AG09319 (cell line): ENCODE data around the gene GALNT14.

Source experiments
- DNase-seq: peaks from one replicate; pipeline ENCODE4 v3.0.0-alpha.2; 2010; ENCODE audit warnings: low read depth; ENCODE audit errors: extremely low read depth
- TF ChIP-seq, protein P1 (sequence below): IDR thresholded peaks from 2 replicates; pipeline ENCODE4 v1.5.1; 2011; ENCODE audit warnings: low read depth, mild to moderate bottlenecking, inconsistent platforms, low read length, moderate library complexity

The GALNT14 gene

DNA sequence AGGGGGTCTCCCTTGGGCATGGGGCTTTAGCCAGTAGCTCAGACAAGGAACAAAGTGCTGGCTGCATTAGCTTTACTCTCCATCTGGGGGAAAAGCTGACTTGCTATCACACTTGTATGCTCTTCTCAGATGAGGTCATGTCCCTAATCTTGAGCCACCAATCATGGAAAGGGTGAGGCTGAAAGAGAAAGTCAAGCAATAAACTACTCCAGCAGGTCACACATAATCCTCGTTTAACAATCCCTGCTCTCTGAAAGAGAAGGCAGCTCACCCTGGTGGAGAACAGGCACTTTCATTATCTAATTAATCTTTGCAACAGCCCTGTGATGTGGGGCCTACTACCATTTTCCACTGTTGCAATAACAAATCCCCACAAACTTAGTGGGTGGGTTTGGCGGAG, 201.3 kb downstream of the GALNT14 start:
- TF ChIP-seq, protein P1, sequence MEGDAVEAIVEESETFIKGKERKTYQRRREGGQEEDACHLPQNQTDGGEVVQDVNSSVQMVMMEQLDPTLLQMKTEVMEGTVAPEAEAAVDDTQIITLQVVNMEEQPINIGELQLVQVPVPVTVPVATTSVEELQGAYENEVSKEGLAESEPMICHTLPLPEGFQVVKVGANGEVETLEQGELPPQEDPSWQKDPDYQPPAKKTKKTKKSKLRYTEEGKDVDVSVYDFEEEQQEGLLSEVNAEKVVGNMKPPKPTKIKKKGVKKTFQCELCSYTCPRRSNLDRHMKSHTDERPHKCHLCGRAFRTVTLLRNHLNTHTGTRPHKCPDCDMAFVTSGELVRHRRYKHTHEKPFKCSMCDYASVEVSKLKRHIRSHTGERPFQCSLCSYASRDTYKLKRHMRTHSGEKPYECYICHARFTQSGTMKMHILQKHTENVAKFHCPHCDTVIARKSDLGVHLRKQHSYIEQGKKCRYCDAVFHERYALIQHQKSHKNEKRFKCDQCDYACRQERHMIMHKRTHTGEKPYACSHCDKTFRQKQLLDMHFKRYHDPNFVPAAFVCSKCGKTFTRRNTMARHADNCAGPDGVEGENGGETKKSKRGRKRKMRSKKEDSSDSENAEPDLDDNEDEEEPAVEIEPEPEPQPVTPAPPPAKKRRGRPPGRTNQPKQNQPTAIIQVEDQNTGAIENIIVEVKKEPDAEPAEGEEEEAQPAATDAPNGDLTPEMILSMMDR, result no peak
- DNase-seq, result no peak

DNA sequence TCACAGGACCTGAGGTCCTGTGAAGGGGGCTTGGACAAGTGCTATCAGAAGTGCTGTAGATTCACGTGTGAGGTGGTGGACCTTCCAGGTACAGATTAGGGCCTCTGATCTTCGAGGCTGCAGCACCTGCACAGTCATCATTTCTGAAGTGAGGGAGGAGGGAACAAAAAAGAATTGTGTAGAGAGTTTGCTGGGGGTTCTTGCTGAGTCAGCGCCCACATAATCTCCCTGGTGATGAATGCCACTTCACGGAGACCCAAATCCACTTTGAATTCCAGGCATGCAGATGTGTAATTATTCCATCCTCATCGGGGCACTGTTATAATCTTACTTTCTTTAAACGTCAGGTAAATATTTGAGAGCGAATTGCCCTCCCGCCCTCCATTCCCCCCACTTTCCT, 202.4 kb downstream of the GALNT14 start:
- TF ChIP-seq, protein P1, result no peak
- no peak for DNase-seq

DNA sequence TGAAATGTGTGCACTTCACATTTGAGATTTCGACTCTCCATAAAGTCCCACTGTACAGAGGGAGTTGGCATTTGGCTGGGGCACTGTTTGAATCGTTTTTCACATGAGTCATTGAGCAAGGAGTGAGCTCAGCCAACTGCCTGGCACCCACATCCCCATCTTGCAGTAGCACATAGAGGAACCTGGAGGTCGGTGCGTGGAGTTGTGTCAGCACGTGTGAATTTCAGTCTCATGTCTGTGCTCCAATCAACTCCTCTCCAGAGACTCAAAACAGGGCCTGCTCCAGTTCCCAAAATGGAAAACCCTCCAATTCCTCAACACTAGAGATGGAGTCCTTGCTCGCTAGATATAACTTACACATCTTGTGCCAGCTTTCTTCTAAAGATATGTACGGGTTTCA, 204.2 kb downstream of the GALNT14 start:
- DNase-seq, result no peak
- TF ChIP-seq, protein P1, result no peak

DNA sequence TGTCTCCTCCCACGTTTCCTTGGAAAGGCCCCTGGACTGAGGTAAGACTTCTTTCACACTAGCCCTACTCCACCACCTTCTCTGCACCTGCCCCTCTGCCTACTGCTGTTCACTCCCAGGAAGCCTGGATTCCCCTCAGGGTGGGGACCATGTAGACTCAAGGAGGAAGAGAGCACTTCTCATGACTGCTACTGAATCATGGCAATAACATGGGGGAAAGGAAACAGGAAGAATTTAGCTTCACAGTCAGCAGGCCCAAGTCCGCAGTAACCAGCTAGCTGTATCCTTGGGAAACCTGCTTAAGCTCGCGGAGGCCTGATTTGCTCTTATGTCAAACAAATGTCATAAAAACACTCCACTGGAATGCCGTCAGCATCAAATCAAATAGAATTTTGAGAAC, 204.7 kb downstream of the GALNT14 start:
- DNase-seq, result no peak
- TF ChIP-seq, protein P1, result no peak

DNA sequence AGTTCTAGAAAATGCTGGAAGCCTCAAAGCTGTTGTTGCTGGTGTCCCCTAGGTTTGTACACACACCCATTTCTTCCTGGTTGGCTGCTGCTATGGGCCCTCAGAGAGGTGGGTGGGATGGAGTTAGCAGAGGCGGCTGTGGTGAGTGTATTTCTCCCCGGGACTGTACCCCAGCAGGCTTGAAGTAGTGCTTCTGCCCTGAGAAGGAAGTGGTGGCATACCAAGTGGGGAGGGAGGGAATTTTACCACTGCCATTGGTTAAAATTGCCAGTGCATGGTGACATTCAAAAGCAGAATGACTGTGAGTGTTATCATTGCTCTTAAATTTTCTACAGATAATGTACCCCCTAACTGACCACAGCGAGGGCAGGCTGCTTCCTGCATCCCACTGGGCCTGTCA, 205.4 kb downstream of the GALNT14 start:
- TF ChIP-seq, protein P1, result no peak
- DNase-seq, result no peak

DNA sequence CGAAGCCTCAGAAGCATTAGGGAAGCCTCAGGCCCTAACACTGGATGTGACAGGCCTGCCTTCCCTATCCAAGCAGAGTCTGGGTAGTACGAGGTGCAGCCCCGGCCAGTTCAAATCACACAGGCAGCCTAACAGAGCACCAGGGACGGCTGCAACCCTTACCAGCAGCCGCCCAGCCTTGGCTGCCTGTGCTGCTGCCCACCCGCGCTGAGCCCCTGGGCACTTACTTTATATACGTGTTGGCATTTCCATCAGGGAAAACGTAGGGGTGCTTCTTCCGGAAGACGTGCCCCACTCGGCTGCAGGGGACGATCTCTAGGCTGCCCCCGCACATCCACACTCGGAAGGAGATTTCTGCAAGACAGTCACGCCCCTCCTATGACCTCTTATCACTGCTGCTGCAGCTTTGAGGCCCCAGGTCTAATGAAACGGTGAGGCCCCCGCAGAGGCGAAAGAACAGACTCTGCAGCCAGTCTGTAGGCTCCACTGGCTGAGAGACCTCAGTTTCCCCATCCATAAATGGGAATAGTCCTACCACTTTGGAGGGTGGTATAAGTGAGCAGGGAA, 206.3 kb downstream of the GALNT14 start:
- no peak for DNase-seq
- TF ChIP-seq, protein P1, result no peak

DNA sequence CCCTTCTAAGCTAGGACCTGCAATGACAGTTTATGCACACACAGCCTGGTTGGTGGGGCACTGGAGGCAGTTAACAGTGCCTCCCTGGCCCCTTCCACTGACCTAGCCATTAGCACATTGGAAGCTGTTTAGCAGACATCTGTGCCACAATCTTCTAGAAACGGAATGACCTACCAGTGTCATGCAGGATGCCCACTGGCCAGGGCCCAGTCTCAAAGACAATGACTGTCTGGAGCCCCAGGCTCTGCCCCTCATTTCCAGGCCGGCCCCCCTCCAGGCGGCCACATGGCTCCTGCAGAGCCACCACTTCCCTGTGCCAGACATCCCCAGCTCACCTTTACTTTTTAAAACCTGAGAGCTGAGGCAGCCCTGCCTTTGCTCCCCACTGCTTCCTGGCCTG, 207.5 kb downstream of the GALNT14 start:
- no peak for DNase-seq
- TF ChIP-seq, protein P1, result no peak
